IMR-90 (cell line): ENCODE results near the gene KATNB1. TPM values are rescaled to one million over a fixed set of nuclear protein-coding genes. Genes with fewer than 3 reads are reported as not detected.

ENCODE experiments used
- ATAC-seq: fragments of 200-7000 bp; cut with Tn5 transposase; 2 replicates; pipeline ENCODE4 v1.9.1; 2020; ENCODE audit warnings: low read depth, mild to moderate bottlenecking, moderate library complexity
- BruUV-seq: library from RNA; stranded (reverse); fragments of 400-500 nt; replicated peaks from 2 replicates; lab custom pipeline; 2021; lab: Mats Ljungman, UMichigan
- CTCF ChIA-PET: fragments of 300-600 bp; formaldehyde crosslinking; extraction: SDS; loops from one replicate; lab custom pipeline; 2021; ENCODE audit warnings: antibody characterized with exemption; lab: Yijun Ruan, JAX
- POLR2A ChIA-PET: fragments of 300-600 bp; sonication (Branson Sonifier 250); formaldehyde crosslinking; loops from one replicate; lab custom pipeline; 2022; ENCODE audit warnings: antibody characterized with exemption; ENCODE audit not compliant: unreplicated experiment; lab: Charles Lee
- DNase-seq: peaks from one replicate; pipeline ENCODE4 v3.0.0; 2013
- H2AFZ ChIP-seq: replicated peaks from 2 replicates; pipeline ENCODE3; 2013; ENCODE audit warnings: low read length, mild to moderate bottlenecking; ENCODE audit not compliant: poor library complexity
- H2AK5ac ChIP-seq: 2 replicates; pipeline ENCODE4 v1.6.1; 2013; ENCODE audit warnings: low read depth, low read length, inconsistent platforms
- H2AK9ac ChIP-seq: replicated peaks from 2 replicates; pipeline ENCODE3; 2013; ENCODE audit warnings: mild to moderate bottlenecking, low read depth, low read length, moderate library complexity; ENCODE audit not compliant: poor library complexity
- H2BK120ac ChIP-seq: 2 replicates; pipeline ENCODE4 v1.6.1; 2013; ENCODE audit warnings: low read depth, low read length, inconsistent platforms
- H2BK15ac ChIP-seq: 3 replicates; pipeline ENCODE4 v1.6.1; 2013; ENCODE audit warnings: low read depth, low read length, inconsistent platforms
- H2BK20ac ChIP-seq: 2 replicates; pipeline ENCODE4 v1.6.1; 2013; ENCODE audit warnings: low read depth, mild to moderate bottlenecking, inconsistent platforms, low read length, moderate library complexity
- H2BK5ac ChIP-seq: 2 replicates; pipeline ENCODE4 v1.6.1; 2013; ENCODE audit warnings: mild to moderate bottlenecking, low read depth, low read length, inconsistent platforms; ENCODE audit not compliant: poor library complexity, severe bottlenecking
- H3K14ac ChIP-seq: replicated peaks from 2 replicates; pipeline ENCODE4 v1.6.1; 2013; ENCODE audit warnings: low read depth, low read length, inconsistent platforms
- H3K18ac ChIP-seq: 2 replicates; pipeline ENCODE4 v1.6.1; 2013; ENCODE audit warnings: low read depth, low read length, control low read depth
- H3K23ac ChIP-seq: 2 replicates; pipeline ENCODE4 v1.6.1; 2013; ENCODE audit warnings: low read depth, low read length, inconsistent platforms
- H3K27ac ChIP-seq: 2 replicates; pipeline ENCODE4 v1.5.1; 2013; ENCODE audit warnings: mild to moderate bottlenecking, control low read depth, low read length; ENCODE audit not compliant: insufficient read depth
- H3K27me3 ChIP-seq: 2 replicates; pipeline ENCODE4 v1.6.1; 2013; ENCODE audit warnings: low read length; ENCODE audit not compliant: control insufficient read depth, insufficient read depth
- H3K36me3 ChIP-seq: 2 replicates; pipeline ENCODE4 v1.6.1; 2013; ENCODE audit warnings: low read length, mixed read lengths; ENCODE audit not compliant: control insufficient read depth, insufficient read depth
- H3K4ac ChIP-seq: 2 replicates; pipeline ENCODE4 v1.6.1; 2013; ENCODE audit warnings: low read depth, low read length, inconsistent platforms
- H3K4me1 ChIP-seq: 2 replicates; pipeline ENCODE4 v1.6.1; 2013; ENCODE audit warnings: low read length, mixed read lengths; ENCODE audit not compliant: control insufficient read depth, insufficient read depth
- H3K4me2 ChIP-seq: 2 replicates; pipeline ENCODE4 v1.6.1; 2013; ENCODE audit warnings: low read depth, mild to moderate bottlenecking, control low read depth, low read length, moderate library complexity
- H3K4me3 ChIP-seq: 2 replicates; pipeline ENCODE4 v1.5.1; 2013; ENCODE audit warnings: low read depth, mild to moderate bottlenecking, control low read depth, low read length, moderate library complexity; ENCODE audit not compliant: insufficient read depth
- H3K56ac ChIP-seq: 2 replicates; pipeline ENCODE4 v1.6.1; 2013; ENCODE audit warnings: low read length, inconsistent platforms; ENCODE audit not compliant: insufficient read depth; ENCODE audit errors: extremely low read depth
- H3K79me1 ChIP-seq, 2 experiments: 2 replicates each; pipeline ENCODE4 v1.6.1; 2013; ENCODE audit warnings: low read length in 2 of 2, inconsistent platforms in 1 of 2, low read depth in 1 of 2
- H3K9ac ChIP-seq: 2 replicates; pipeline ENCODE4 v1.6.1; 2013; ENCODE audit warnings: low read depth, low read length, control low read depth
- H3K9me1 ChIP-seq: 2 replicates; pipeline ENCODE4 v1.6.1; 2013; ENCODE audit warnings: low read length, inconsistent platforms; ENCODE audit not compliant: insufficient read depth
- H3K9me3 ChIP-seq: 2 replicates; pipeline ENCODE4 v1.6.1; 2013; ENCODE audit warnings: low read length; ENCODE audit not compliant: control insufficient read depth, insufficient read depth
- H4K20me1 ChIP-seq: 2 replicates; pipeline ENCODE4 v1.6.1; 2013; ENCODE audit warnings: low read length, inconsistent platforms; ENCODE audit not compliant: insufficient read depth
- H4K5ac ChIP-seq: 2 replicates; pipeline ENCODE4 v1.6.1; 2013; ENCODE audit warnings: mild to moderate bottlenecking, low read depth, low read length, control low read depth
- H4K8ac ChIP-seq, 2 experiments: 2 replicates each; pipeline ENCODE4 v1.6.1; 2013; ENCODE audit warnings: low read depth in 2 of 2, low read length in 2 of 2, control low read depth in 1 of 2, inconsistent platforms in 1 of 2
- H4K91ac ChIP-seq: 2 replicates; pipeline ENCODE4 v1.6.1; 2013; ENCODE audit warnings: low read depth, low read length, inconsistent platforms; ENCODE audit not compliant: insufficient read depth
- BHLHE40 ChIP-seq: fragments of 150-350 bp; IDR thresholded peaks from 2 replicates; pipeline ENCODE4 v1.6.1; 2016; ENCODE audit warnings: mild to moderate bottlenecking, low read depth, low read length
- CEBPB ChIP-seq: IDR thresholded peaks from 2 replicates; pipeline ENCODE4 v1.6.1; 2012; ENCODE audit warnings: low read depth, low read length, improper control_type of control experiment
- CHD1 ChIP-seq: IDR thresholded peaks from 2 replicates; pipeline ENCODE4 v1.6.1; 2012; ENCODE audit warnings: low read depth, low read length, improper control_type of control experiment
- FOS ChIP-seq: fragments of 150-350 bp; IDR thresholded peaks from 2 replicates; pipeline ENCODE4 v1.6.1; 2016; ENCODE audit warnings: low read depth, low read length
- MAZ ChIP-seq: IDR thresholded peaks from 2 replicates; pipeline ENCODE4 v1.6.1; 2012; ENCODE audit warnings: low read depth, mild to moderate bottlenecking, low read length, improper control_type of control experiment, moderate library complexity, borderline replicate concordance
- MXI1 ChIP-seq: IDR thresholded peaks from 2 replicates; pipeline ENCODE4 v1.6.1; 2012; ENCODE audit warnings: low read depth, mild to moderate bottlenecking, low read length, moderate library complexity, borderline replicate concordance
- NFE2L2 ChIP-seq: fragments of 150-350 bp; IDR thresholded peaks from 2 replicates; pipeline ENCODE4 v1.6.1; 2016; ENCODE audit warnings: low read depth, mild to moderate bottlenecking, low read length
- POLR2A ChIP-seq: IDR thresholded peaks from 2 replicates; pipeline ENCODE4 v1.6.1; 2012; ENCODE audit warnings: mild to moderate bottlenecking, low read depth, low read length
- RAD21 ChIP-seq: IDR thresholded peaks from 2 replicates; pipeline ENCODE4 v1.6.1; 2012; ENCODE audit warnings: low read length, improper control_type of control experiment
- RCOR1 ChIP-seq: IDR thresholded peaks from 2 replicates; pipeline ENCODE4 v1.6.1; 2012; ENCODE audit warnings: mild to moderate bottlenecking, low read length, improper control_type of control experiment; ENCODE audit not compliant: insufficient replicate concordance
- RFX5 ChIP-seq: IDR thresholded peaks from 2 replicates; pipeline ENCODE4 v1.8.0; 2012; ENCODE audit warnings: low read depth, mild to moderate bottlenecking, low read length, moderate library complexity
- SMC3 ChIP-seq: fragments of 150-350 bp; IDR thresholded peaks from 2 replicates; pipeline ENCODE4 v1.6.1; 2016; ENCODE audit warnings: low read depth, mild to moderate bottlenecking, antibody characterized with exemption, low read length, moderate library complexity
- WGBS, 2 experiments: methylation state at CpG; one replicate each; pipeline versions ENCODE4 v1.1.5 to v1.1.7; 2013; ENCODE audit warnings: missing lambda C conversion rate in 2 of 2; ENCODE audit not compliant: insufficient read length in 1 of 2; ENCODE audit errors: extremely low coverage in 2 of 2; 5-methylcytosine and 5-hydroxymethylcytosine counted together
- dilution Hi-C: fragments of 300-500 bp; cut with HindIII; formaldehyde crosslinking; loops from one replicate; pipeline ENCODE4 v1.14.3; 2018; ENCODE audit warnings: low sequenced_read_pairs; ENCODE audit not compliant: unreplicated experiment
- in situ Hi-C: fragments of 300-500 bp; cut with MboI; formaldehyde crosslinking; loops from 3 replicates; pipeline ENCODE4 v1.14.3; 2019; ENCODE audit warnings: low sequenced_read_pairs, inconsistent platforms, mixed read lengths
- intact Hi-C: fragments of 100-400 bp; cut with micrococcal nuclease; formaldehyde crosslinking; loops from 2 replicates; pipeline ENCODE4 v1.10.0; 2022
- polyA plus RNA-seq, 3 experiments: library from polyadenylated mRNA; depleted of rRNA; stranded (reverse); fragments of >200 nt; gene quantifications; 2 replicates each; pipeline ENCODE4 v1.2.3, GENCODE V29; 2012; ENCODE audit warnings: low replicate concordance in 1 of 3
- total RNA-seq: library from RNA; depleted of rRNA; stranded (reverse); fragments of >200 nt; gene quantifications from 2 replicates; pipeline ENCODE4 v1.2.3, GENCODE V29; 2012
- TF ChIP-seq, protein P1 (sequence below): fragments of 150-350 bp; IDR thresholded peaks from 2 replicates; pipeline ENCODE4 v1.6.1; 2017; ENCODE audit warnings: mild to moderate bottlenecking, antibody characterized with exemption, low read length, low read depth
- TF ChIP-seq, protein P2 (sequence below): fragments of 150-350 bp; IDR thresholded peaks from 2 replicates; pipeline ENCODE4 v1.6.1; 2016; ENCODE audit warnings: low read depth, mild to moderate bottlenecking, low read length, moderate library complexity, borderline replicate concordance
- TF ChIP-seq, protein P3 (sequence below): conservative IDR thresholded peaks from 2 replicates; pipeline ENCODE4 v1.5.1; 2012; ENCODE audit warnings: mild to moderate bottlenecking, low read depth, low read length, improper control_type of control experiment

The KATNB1 gene
- total and polyA plus RNA-seq, 2 of the 4 experiments (the other 2 are of a cell fraction), result 10.9 to 23.5 TPM

DNA sequence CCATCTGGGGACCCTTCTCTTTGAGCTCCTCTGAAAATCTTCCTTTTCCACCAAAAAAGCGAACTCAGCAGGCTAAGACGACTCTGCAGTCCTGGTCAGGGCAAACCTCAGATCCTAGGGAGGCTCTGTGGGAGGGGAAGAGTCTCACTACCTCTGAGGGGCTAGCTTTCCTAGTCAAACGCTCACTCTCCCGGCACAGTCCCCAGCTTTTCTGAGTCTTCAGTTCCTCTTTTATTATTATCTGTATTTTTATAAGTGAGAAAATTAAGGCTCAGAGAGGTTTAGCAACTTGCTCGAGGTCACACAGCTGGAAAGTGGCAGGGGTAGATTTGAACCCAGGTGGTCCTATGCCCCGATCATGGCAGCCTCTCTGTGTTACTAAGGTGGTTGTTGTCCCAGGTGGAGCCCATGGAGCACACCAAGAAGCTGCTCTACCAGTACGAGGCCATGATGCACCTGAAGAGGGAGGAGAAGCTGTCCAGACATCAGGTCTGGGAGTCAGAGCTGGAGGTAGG lies 9.1 kb upstream of the KATNB1 start:
- POLR2A ChIA-PET, result no interaction called here
- no peaks in the 10 kb centered on the region for H3K9me1 ChIP-seq
- ATAC-seq, result no peak

More for the DNA sequence above, 9.1 kb upstream of the KATNB1 start:
- no peak overlapping the region for H4K91ac ChIP-seq
- no peak overlapping the region for H2BK15ac ChIP-seq
- no peak overlapping the region for H3K23ac ChIP-seq
- DNase-seq, result no peak
- TF ChIP-seq POLR2A, result no peak
- no peak for TF ChIP-seq SMC3
- no peak for TF ChIP-seq CHD1
- TF ChIP-seq, protein P1, sequence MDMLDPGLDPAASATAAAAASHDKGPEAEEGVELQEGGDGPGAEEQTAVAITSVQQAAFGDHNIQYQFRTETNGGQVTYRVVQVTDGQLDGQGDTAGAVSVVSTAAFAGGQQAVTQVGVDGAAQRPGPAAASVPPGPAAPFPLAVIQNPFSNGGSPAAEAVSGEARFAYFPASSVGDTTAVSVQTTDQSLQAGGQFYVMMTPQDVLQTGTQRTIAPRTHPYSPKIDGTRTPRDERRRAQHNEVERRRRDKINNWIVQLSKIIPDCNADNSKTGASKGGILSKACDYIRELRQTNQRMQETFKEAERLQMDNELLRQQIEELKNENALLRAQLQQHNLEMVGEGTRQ, result no peak
- TF ChIP-seq, protein P2, sequence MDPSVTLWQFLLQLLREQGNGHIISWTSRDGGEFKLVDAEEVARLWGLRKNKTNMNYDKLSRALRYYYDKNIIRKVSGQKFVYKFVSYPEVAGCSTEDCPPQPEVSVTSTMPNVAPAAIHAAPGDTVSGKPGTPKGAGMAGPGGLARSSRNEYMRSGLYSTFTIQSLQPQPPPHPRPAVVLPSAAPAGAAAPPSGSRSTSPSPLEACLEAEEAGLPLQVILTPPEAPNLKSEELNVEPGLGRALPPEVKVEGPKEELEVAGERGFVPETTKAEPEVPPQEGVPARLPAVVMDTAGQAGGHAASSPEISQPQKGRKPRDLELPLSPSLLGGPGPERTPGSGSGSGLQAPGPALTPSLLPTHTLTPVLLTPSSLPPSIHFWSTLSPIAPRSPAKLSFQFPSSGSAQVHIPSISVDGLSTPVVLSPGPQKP, result no peak
- no peak for TF ChIP-seq FOS
- no peak for TF ChIP-seq RCOR1
- no peak for TF ChIP-seq NFE2L2
- TF ChIP-seq RFX5, result no peak
- TF ChIP-seq CEBPB, result no peak
- no peak for TF ChIP-seq MAZ
- no peak for TF ChIP-seq RAD21
- no peak for TF ChIP-seq MXI1
- no peak for TF ChIP-seq BHLHE40
- TF ChIP-seq, protein P3, sequence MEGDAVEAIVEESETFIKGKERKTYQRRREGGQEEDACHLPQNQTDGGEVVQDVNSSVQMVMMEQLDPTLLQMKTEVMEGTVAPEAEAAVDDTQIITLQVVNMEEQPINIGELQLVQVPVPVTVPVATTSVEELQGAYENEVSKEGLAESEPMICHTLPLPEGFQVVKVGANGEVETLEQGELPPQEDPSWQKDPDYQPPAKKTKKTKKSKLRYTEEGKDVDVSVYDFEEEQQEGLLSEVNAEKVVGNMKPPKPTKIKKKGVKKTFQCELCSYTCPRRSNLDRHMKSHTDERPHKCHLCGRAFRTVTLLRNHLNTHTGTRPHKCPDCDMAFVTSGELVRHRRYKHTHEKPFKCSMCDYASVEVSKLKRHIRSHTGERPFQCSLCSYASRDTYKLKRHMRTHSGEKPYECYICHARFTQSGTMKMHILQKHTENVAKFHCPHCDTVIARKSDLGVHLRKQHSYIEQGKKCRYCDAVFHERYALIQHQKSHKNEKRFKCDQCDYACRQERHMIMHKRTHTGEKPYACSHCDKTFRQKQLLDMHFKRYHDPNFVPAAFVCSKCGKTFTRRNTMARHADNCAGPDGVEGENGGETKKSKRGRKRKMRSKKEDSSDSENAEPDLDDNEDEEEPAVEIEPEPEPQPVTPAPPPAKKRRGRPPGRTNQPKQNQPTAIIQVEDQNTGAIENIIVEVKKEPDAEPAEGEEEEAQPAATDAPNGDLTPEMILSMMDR, result no peak
- H3K27me3 ChIP-seq, result peaks cover 6% of the 10 kb centered on the region
- H2AFZ ChIP-seq, result no peak overlapping the region
- H3K14ac ChIP-seq, result no peak overlapping the region
- H3K9ac ChIP-seq, result no peak overlapping the region
- H3K27ac ChIP-seq, result no peak overlapping the region
- intact Hi-C loops (no loop called here), in situ Hi-C loops (no loop called here), dilution Hi-C loops (no loop called here)
- no CpG with 5 or more reads among the region's 7 CpGs for WGBS, 2 experiments
- H4K20me1 ChIP-seq, result no peaks in the 10 kb centered on the region
- no peak overlapping the region for H2BK20ac ChIP-seq
- H3K4me3 ChIP-seq, result no peak overlapping the region
- no TSS peak for BruUV-seq
- no peaks in the 10 kb centered on the region for H3K9me3 ChIP-seq
- H3K79me1 ChIP-seq, result no peaks in the 10 kb centered on the region
- no peak overlapping the region for H3K4me2 ChIP-seq
- no peaks in the 10 kb centered on the region for H3K36me3 ChIP-seq
- no peak overlapping the region for H3K4ac ChIP-seq
- CTCF ChIA-PET, result no interaction called here
- no peak overlapping the region for H2AK5ac ChIP-seq
- H3K18ac ChIP-seq, result no peak overlapping the region
- no peaks in the 10 kb centered on the region for H3K4me1 ChIP-seq
- no peak overlapping the region for H3K56ac ChIP-seq
- H2BK5ac ChIP-seq, result no peak overlapping the region
- no peak overlapping the region for H4K5ac ChIP-seq
- no peak overlapping the region for H2AK9ac ChIP-seq
- no peak overlapping the region for H2BK120ac ChIP-seq
- no peak overlapping the region for H4K8ac ChIP-seq
